GM18520 (cell line): Measurements from ENCODE around the gene CTNNA2.

Experiments used
- ATAC-seq: cut with Tn5 transposase; IDR thresholded peaks from one replicate; pipeline ENCODE4 v1.9.1; 2021; ENCODE audit not compliant: unreplicated experiment

CTNNA2 gene

GRCh38 chr2:79611448-79612016 is 98.7 kb downstream of the CTNNA2 start:
- ATAC-seq: no peak

GRCh38 chr2:79612999-79613398 is 100.1 kb downstream of the CTNNA2 start:
- ATAC-seq: no peak

- ATAC-seq: no peak
Measured at GRCh38 chr2:79619442-79619841, 106.6 kb downstream of the CTNNA2 start.

GRCh38 chr2:79619976-79620375 is 107.1 kb downstream of the CTNNA2 start:
- no peak for ATAC-seq

GRCh38 chr2:79620679-79621078 is 107.8 kb downstream of the CTNNA2 start:
- ATAC-seq: no peak

- no peak for ATAC-seq
Measured at GRCh38 chr2:79621252-79621651, 108.4 kb downstream of the CTNNA2 start.

- no peak for ATAC-seq
Measured at GRCh38 chr2:79621755-79622154, 108.9 kb downstream of the CTNNA2 start.

- ATAC-seq: no peak
Measured at GRCh38 chr2:79622508-79622907, 109.7 kb downstream of the CTNNA2 start.

- ATAC-seq: no peak
Measured at GRCh38 chr2:79627237-79627636, 114.4 kb downstream of the CTNNA2 start.

GRCh38 chr2:79630060-79630459 is 117.2 kb downstream of the CTNNA2 start:
- no peak for ATAC-seq

- no peak for ATAC-seq
Measured at GRCh38 chr2:79630972-79631557, 118.2 kb downstream of the CTNNA2 start.

- ATAC-seq: no peak
Measured at GRCh38 chr2:79638410-79638809, 125.6 kb downstream of the CTNNA2 start.

- ATAC-seq: no peak
Measured at GRCh38 chr2:79638954-79639353, 126.1 kb downstream of the CTNNA2 start.

- no peak for ATAC-seq
Measured at GRCh38 chr2:79640001-79640400, 127.2 kb downstream of the CTNNA2 start.

- no peak for ATAC-seq
Measured at GRCh38 chr2:79649531-79649930, 136.7 kb downstream of the CTNNA2 start.

GRCh38 chr2:79660557-79660956 is 147.7 kb downstream of the CTNNA2 start:
- ATAC-seq: no peak

GRCh38 chr2:79665091-79665490 is 152.2 kb downstream of the CTNNA2 start:
- no peak for ATAC-seq

- no peak for ATAC-seq
Measured at GRCh38 chr2:79666430-79666829, 153.6 kb downstream of the CTNNA2 start.

- ATAC-seq: no peak
Measured at GRCh38 chr2:79669714-79670113, 156.9 kb downstream of the CTNNA2 start.

GRCh38 chr2:79670198-79670597 is 157.3 kb downstream of the CTNNA2 start:
- no peak for ATAC-seq

GRCh38 chr2:79686884-79687283 is 174.0 kb downstream of the CTNNA2 start:
- no peak for ATAC-seq

- no peak for ATAC-seq
Measured at GRCh38 chr2:79695248-79695647, 182.4 kb downstream of the CTNNA2 start.

GRCh38 chr2:79697200-79697599 is 184.3 kb downstream of the CTNNA2 start:
- no peak for ATAC-seq
